IMR-90 (cell line): ENCODE data around the gene DPM1. TPM values are rescaled to one million over a fixed set of nuclear protein-coding genes. Genes with fewer than 3 reads are reported as not detected.

ENCODE experiments used
- ATAC-seq: fragments of 200-7000 bp; cut with Tn5 transposase; 2 replicates; pipeline ENCODE4 v1.9.1; 2020; ENCODE audit warnings: low read depth, mild to moderate bottlenecking, moderate library complexity
- Bru-seq: library from RNA; stranded (reverse); fragments of 400-500 nt; gene quantifications from one replicate; lab custom pipeline; 2021; lab: Mats Ljungman, UMichigan
- BruChase-seq, 2 experiments: library from RNA; stranded (reverse); fragments of 400-500 nt; gene quantifications; one replicate each; lab custom pipeline; 2021; lab: Mats Ljungman, UMichigan
- BruUV-seq: library from RNA; stranded (reverse); fragments of 400-500 nt; replicated peaks from 2 replicates; lab custom pipeline; 2021; lab: Mats Ljungman, UMichigan
- CTCF ChIA-PET: fragments of 300-600 bp; formaldehyde crosslinking; extraction: SDS; loops from one replicate; lab custom pipeline; 2021; ENCODE audit warnings: antibody characterized with exemption; lab: Yijun Ruan, JAX
- POLR2A ChIA-PET: fragments of 300-600 bp; sonication (Branson Sonifier 250); formaldehyde crosslinking; loops from one replicate; lab custom pipeline; 2022; ENCODE audit warnings: antibody characterized with exemption; ENCODE audit not compliant: unreplicated experiment; lab: Charles Lee
- DNase-seq: peaks from one replicate; pipeline ENCODE4 v3.0.0; 2013
- H2AFZ ChIP-seq: replicated peaks from 2 replicates; pipeline ENCODE3; 2013; ENCODE audit warnings: low read length, mild to moderate bottlenecking; ENCODE audit not compliant: poor library complexity
- H2AK5ac ChIP-seq: 2 replicates; pipeline ENCODE4 v1.6.1; 2013; ENCODE audit warnings: low read depth, low read length, inconsistent platforms
- H2AK9ac ChIP-seq: replicated peaks from 2 replicates; pipeline ENCODE3; 2013; ENCODE audit warnings: mild to moderate bottlenecking, low read depth, low read length, moderate library complexity; ENCODE audit not compliant: poor library complexity
- H2BK120ac ChIP-seq: 2 replicates; pipeline ENCODE4 v1.6.1; 2013; ENCODE audit warnings: low read depth, low read length, inconsistent platforms
- H2BK15ac ChIP-seq: 3 replicates; pipeline ENCODE4 v1.6.1; 2013; ENCODE audit warnings: low read depth, low read length, inconsistent platforms
- H2BK20ac ChIP-seq: 2 replicates; pipeline ENCODE4 v1.6.1; 2013; ENCODE audit warnings: low read depth, mild to moderate bottlenecking, inconsistent platforms, low read length, moderate library complexity
- H2BK5ac ChIP-seq: 2 replicates; pipeline ENCODE4 v1.6.1; 2013; ENCODE audit warnings: mild to moderate bottlenecking, low read depth, low read length, inconsistent platforms; ENCODE audit not compliant: poor library complexity, severe bottlenecking
- H3K14ac ChIP-seq: replicated peaks from 2 replicates; pipeline ENCODE4 v1.6.1; 2013; ENCODE audit warnings: low read depth, low read length, inconsistent platforms
- H3K18ac ChIP-seq: 2 replicates; pipeline ENCODE4 v1.6.1; 2013; ENCODE audit warnings: low read depth, low read length, control low read depth
- H3K23ac ChIP-seq: 2 replicates; pipeline ENCODE4 v1.6.1; 2013; ENCODE audit warnings: low read depth, low read length, inconsistent platforms
- H3K27ac ChIP-seq: 2 replicates; pipeline ENCODE4 v1.5.1; 2013; ENCODE audit warnings: mild to moderate bottlenecking, control low read depth, low read length; ENCODE audit not compliant: insufficient read depth
- H3K27me3 ChIP-seq: 2 replicates; pipeline ENCODE4 v1.6.1; 2013; ENCODE audit warnings: low read length; ENCODE audit not compliant: control insufficient read depth, insufficient read depth
- H3K36me3 ChIP-seq: 2 replicates; pipeline ENCODE4 v1.6.1; 2013; ENCODE audit warnings: low read length, mixed read lengths; ENCODE audit not compliant: control insufficient read depth, insufficient read depth
- H3K4ac ChIP-seq: 2 replicates; pipeline ENCODE4 v1.6.1; 2013; ENCODE audit warnings: low read depth, low read length, inconsistent platforms
- H3K4me1 ChIP-seq: 2 replicates; pipeline ENCODE4 v1.6.1; 2013; ENCODE audit warnings: low read length, mixed read lengths; ENCODE audit not compliant: control insufficient read depth, insufficient read depth
- H3K4me2 ChIP-seq: 2 replicates; pipeline ENCODE4 v1.6.1; 2013; ENCODE audit warnings: low read depth, mild to moderate bottlenecking, control low read depth, low read length, moderate library complexity
- H3K4me3 ChIP-seq: 2 replicates; pipeline ENCODE4 v1.5.1; 2013; ENCODE audit warnings: low read depth, mild to moderate bottlenecking, control low read depth, low read length, moderate library complexity; ENCODE audit not compliant: insufficient read depth
- H3K56ac ChIP-seq: 2 replicates; pipeline ENCODE4 v1.6.1; 2013; ENCODE audit warnings: low read length, inconsistent platforms; ENCODE audit not compliant: insufficient read depth; ENCODE audit errors: extremely low read depth
- H3K79me1 ChIP-seq, 2 experiments: 2 replicates each; pipeline ENCODE4 v1.6.1; 2013; ENCODE audit warnings: low read length in 2 of 2, inconsistent platforms in 1 of 2, low read depth in 1 of 2
- H3K9ac ChIP-seq: 2 replicates; pipeline ENCODE4 v1.6.1; 2013; ENCODE audit warnings: low read depth, low read length, control low read depth
- H3K9me1 ChIP-seq: 2 replicates; pipeline ENCODE4 v1.6.1; 2013; ENCODE audit warnings: low read length, inconsistent platforms; ENCODE audit not compliant: insufficient read depth
- H3K9me3 ChIP-seq: 2 replicates; pipeline ENCODE4 v1.6.1; 2013; ENCODE audit warnings: low read length; ENCODE audit not compliant: control insufficient read depth, insufficient read depth
- H4K20me1 ChIP-seq: 2 replicates; pipeline ENCODE4 v1.6.1; 2013; ENCODE audit warnings: low read length, inconsistent platforms; ENCODE audit not compliant: insufficient read depth
- H4K5ac ChIP-seq: 2 replicates; pipeline ENCODE4 v1.6.1; 2013; ENCODE audit warnings: mild to moderate bottlenecking, low read depth, low read length, control low read depth
- H4K8ac ChIP-seq, 2 experiments: 2 replicates each; pipeline ENCODE4 v1.6.1; 2013; ENCODE audit warnings: low read depth in 2 of 2, low read length in 2 of 2, control low read depth in 1 of 2, inconsistent platforms in 1 of 2
- H4K91ac ChIP-seq: 2 replicates; pipeline ENCODE4 v1.6.1; 2013; ENCODE audit warnings: low read depth, low read length, inconsistent platforms; ENCODE audit not compliant: insufficient read depth
- CEBPB ChIP-seq: IDR thresholded peaks from 2 replicates; pipeline ENCODE4 v1.6.1; 2012; ENCODE audit warnings: low read depth, low read length, improper control_type of control experiment
- CHD1 ChIP-seq: IDR thresholded peaks from 2 replicates; pipeline ENCODE4 v1.6.1; 2012; ENCODE audit warnings: low read depth, low read length, improper control_type of control experiment
- CTCF ChIP-seq: conservative IDR thresholded peaks from 2 replicates; pipeline ENCODE4 v1.5.1; 2012; ENCODE audit warnings: mild to moderate bottlenecking, low read depth, low read length, improper control_type of control experiment
- ELK1 ChIP-seq: fragments of 150-350 bp; IDR thresholded peaks from 2 replicates; pipeline ENCODE4 v1.6.1; 2016; ENCODE audit warnings: low read depth, mild to moderate bottlenecking, low read length, moderate library complexity, borderline replicate concordance
- MAFK ChIP-seq: IDR thresholded peaks from 2 replicates; pipeline ENCODE4 v1.6.1; 2012; ENCODE audit warnings: low read depth, low read length, improper control_type of control experiment
- MXI1 ChIP-seq: IDR thresholded peaks from 2 replicates; pipeline ENCODE4 v1.6.1; 2012; ENCODE audit warnings: low read depth, mild to moderate bottlenecking, low read length, moderate library complexity, borderline replicate concordance
- POLR2A ChIP-seq: IDR thresholded peaks from 2 replicates; pipeline ENCODE4 v1.6.1; 2012; ENCODE audit warnings: mild to moderate bottlenecking, low read depth, low read length
- RFX5 ChIP-seq: IDR thresholded peaks from 2 replicates; pipeline ENCODE4 v1.8.0; 2012; ENCODE audit warnings: low read depth, mild to moderate bottlenecking, low read length, moderate library complexity
- WGBS, 2 experiments: methylation state at CpG; one replicate each; pipeline versions ENCODE4 v1.1.5 to v1.1.7; 2013; ENCODE audit warnings: missing lambda C conversion rate in 2 of 2; ENCODE audit not compliant: insufficient read length in 1 of 2; ENCODE audit errors: extremely low coverage in 2 of 2; 5-methylcytosine and 5-hydroxymethylcytosine counted together
- dilution Hi-C: fragments of 300-500 bp; cut with HindIII; formaldehyde crosslinking; loops from one replicate; pipeline ENCODE4 v1.14.3; 2018; ENCODE audit warnings: low sequenced_read_pairs; ENCODE audit not compliant: unreplicated experiment
- in situ Hi-C: fragments of 300-500 bp; cut with MboI; formaldehyde crosslinking; loops from 3 replicates; pipeline ENCODE4 v1.14.3; 2019; ENCODE audit warnings: low sequenced_read_pairs, inconsistent platforms, mixed read lengths
- intact Hi-C: fragments of 100-400 bp; cut with micrococcal nuclease; formaldehyde crosslinking; loops from 2 replicates; pipeline ENCODE4 v1.10.0; 2022
- long read RNA-seq: library from polyadenylated mRNA; unstranded; transcript quantifications from one replicate; pipeline ENCODE4 v2.0.0, GENCODE V29; 2021; ENCODE audit not compliant: unreplicated experiment
- polyA plus RNA-seq, 3 experiments: library from polyadenylated mRNA; depleted of rRNA; stranded (reverse); fragments of >200 nt; gene quantifications; 2 replicates each; pipeline ENCODE4 v1.2.3, GENCODE V29; 2012; ENCODE audit warnings: low replicate concordance in 1 of 3
- total RNA-seq: library from RNA; depleted of rRNA; stranded (reverse); fragments of >200 nt; gene quantifications from 2 replicates; pipeline ENCODE4 v1.2.3, GENCODE V29; 2012; rRNA removed
- TF ChIP-seq, protein P1 (sequence below): fragments of 150-350 bp; IDR thresholded peaks from 2 replicates; pipeline ENCODE4 v1.6.1; 2017; ENCODE audit warnings: mild to moderate bottlenecking, antibody characterized with exemption, low read length, low read depth

Gene DPM1
- total RNA-seq (89.1 and 127 TPM in 2 replicates), polyA plus RNA-seq (2012; rRNA removed) (48.8 and 59.1 TPM in 2 replicates), Bru-seq, nascent RNA (percentile 93 among the genes with signal in this experiment), BruChase-seq, experiment 1, labeled RNA remaining after a 6-hour chase (percentile 82 among the genes with signal in this experiment), BruChase-seq, experiment 2, labeled RNA remaining after a 2-hour chase (percentile 76 among the genes with signal in this experiment)
- polyA plus RNA-seq (2012; cell fraction: cytosol; rRNA removed): 34.1 and 40.1 TPM in 2 replicates
- polyA plus RNA-seq (2012; cell fraction: nucleus; rRNA removed; ENCODE audit: low replicate concordance): 10.8 and 39.1 TPM in 2 replicates
- long read RNA-seq, transcript DPM1-203 (9 exons, 1,075 nt): major isoform, 7 of 23 reads
- long read RNA-seq, transcript DPM1-201 (10 exons, 1,161 nt): minor isoform, 6 of 23 reads
- long read RNA-seq, partial matches to known transcripts: 2 of 23 reads
- long read RNA-seq, other reads (novel, unspliced or antisense): 7 of 23 reads

DNA sequence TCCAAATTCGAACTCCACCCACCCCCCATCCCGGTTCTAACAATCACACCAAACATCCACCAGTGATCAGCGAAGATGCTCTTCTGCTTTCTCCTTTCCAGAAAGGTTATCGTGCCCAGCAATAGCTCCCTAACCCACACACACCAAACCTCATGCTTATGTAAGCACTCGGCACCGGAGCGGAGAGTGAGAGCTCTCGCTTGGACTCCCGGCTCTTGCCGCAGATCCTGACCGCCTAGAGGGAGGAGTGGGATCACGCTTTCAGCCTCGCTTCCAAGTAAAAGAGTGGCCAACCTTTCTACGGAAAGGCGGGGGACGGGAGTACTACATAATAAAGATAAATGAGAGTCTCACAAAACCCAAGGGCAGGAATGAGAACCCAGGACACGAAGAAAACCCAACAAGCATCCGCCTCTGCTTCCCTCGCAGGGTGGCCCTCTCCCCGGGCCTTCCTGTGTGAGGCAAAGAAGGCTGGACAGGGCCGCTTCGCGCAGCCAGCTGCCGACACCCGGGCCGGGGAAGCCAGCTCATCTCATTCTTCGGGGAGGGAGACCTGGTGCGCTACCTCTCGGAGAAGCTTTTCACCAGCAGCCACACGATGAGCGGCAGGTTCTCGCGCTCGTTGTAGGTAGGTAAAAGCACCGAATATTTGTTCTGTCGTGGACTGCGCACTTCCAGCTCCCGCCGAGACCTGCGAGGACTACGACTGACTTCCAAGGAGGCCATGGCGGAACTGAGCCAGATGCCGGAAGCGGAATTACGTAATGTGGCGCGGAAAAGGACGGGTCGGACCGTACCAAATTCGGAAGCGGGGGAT, at the start of gene DPM1:
Gene DPM1 (minus strand): TSS at position 735 of the 817 bp plus-strand sequence. CDS start 9 bp downstream, at position 726.
- Histone ChIP-seq H4K8ac (peak within 1 kb of the TSS; percentile 65 to 97), H4K91ac (peak within 1 kb of the TSS; percentile 79), H2BK15ac (peak within 1 kb of the TSS; percentile 65; the same call in 1 of the 3 replicates), H3K9me3 (no peaks in the 10 kb centered on the region), H2BK5ac (peak within 1 kb of the TSS; percentile 93), H3K9me1 (peaks cover 7% of the 10 kb centered on the region; the same call in 1 of the 2 replicates), H3K36me3 (peaks cover 6% of the 10 kb centered on the region), H3K18ac (peak within 1 kb of the TSS; percentile 92), H3K4me3 (peak within 1 kb of the TSS; percentile 91), H3K79me1 (peaks cover 13 to 58% of the 10 kb centered on the region in 2 experiments), H3K4me2 (peak within 1 kb of the TSS; percentile 96), H4K20me1 (peaks cover 28% of the 10 kb centered on the region), H3K23ac (peak within 1 kb of the TSS; percentile 91), H3K27ac (peak within 1 kb of the TSS; percentile 93), H2AK5ac (peak within 1 kb of the TSS; percentile 96), H2AK9ac (peak within 1 kb of the TSS; percentile 80), H3K56ac (peak within 1 kb of the TSS; percentile 100), H3K27me3 (no peaks in the 10 kb centered on the region), H2BK120ac (peak within 1 kb of the TSS; percentile 96), H3K9ac (peak within 1 kb of the TSS; percentile 97), H4K5ac (peak within 1 kb of the TSS; percentile 93), H3K4ac (peak within 1 kb of the TSS; percentile 85), H2AFZ (peak within 1 kb of the TSS; percentile 97), H2BK20ac (peak within 1 kb of the TSS; percentile 90), H3K14ac (peak within 1 kb of the TSS; percentile 88), H3K4me1 (peaks cover 10% of the 10 kb centered on the region)
- peak; percentile 89 for DNase-seq
- WGBS, 2 experiments: 0% methylated on average over 16 of the region's 52 CpGs; no CpG with 5 or more reads in 1 of the 2 experiments
- ATAC-seq: peak; percentile 88
- POLR2A ChIA-PET: interaction anchor here (0.5 to 0.6 kb wide), 3 partner anchors 24 to 787 kb away, joined by 3 to 12 read pairs (median 3); no protein-coding TSS in a partner anchor
- TF ChIP-seq CHD1 (peak; percentile 42; the same call in 1 of the 2 replicates), RFX5 (0 out of 2 replicates have a peak, but pooled peaks have one; percentile 13), MXI1 (no peak), CTCF (no peak), ELK1 (no peak), POLR2A (peak; percentile 98), MAFK (no peak), CEBPB (peak; percentile 91)
- TF ChIP-seq, protein P1, sequence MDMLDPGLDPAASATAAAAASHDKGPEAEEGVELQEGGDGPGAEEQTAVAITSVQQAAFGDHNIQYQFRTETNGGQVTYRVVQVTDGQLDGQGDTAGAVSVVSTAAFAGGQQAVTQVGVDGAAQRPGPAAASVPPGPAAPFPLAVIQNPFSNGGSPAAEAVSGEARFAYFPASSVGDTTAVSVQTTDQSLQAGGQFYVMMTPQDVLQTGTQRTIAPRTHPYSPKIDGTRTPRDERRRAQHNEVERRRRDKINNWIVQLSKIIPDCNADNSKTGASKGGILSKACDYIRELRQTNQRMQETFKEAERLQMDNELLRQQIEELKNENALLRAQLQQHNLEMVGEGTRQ: peak; percentile 7; the same call in 1 of the 2 replicates
- in situ Hi-C loops: no loop called here
- CTCF ChIA-PET: interaction anchor here (1.0 to 1.2 kb wide), 2 partner anchors 24 to 25 kb away, joined by 3 to 4 read pairs; no protein-coding TSS in a partner anchor
- intact Hi-C loops: loop anchor here (2.0 kb wide), 3 partner anchors 23 to 163 kb away; partner anchors contain the start of gene BCAS4
- dilution Hi-C loops: no loop called here
- TSS peak; percentile 54 for BruUV-seq
